GM19397 (cell line): Measurements from ENCODE around the gene MYLK.
"Not testable (repeated sequence)": the region's sequence is repeated elsewhere in the genome, so short reads cannot be mapped to it uniquely, and the experiment has no call there.

Experiments
- ATAC-seq: cut with Tn5 transposase; IDR thresholded peaks from one replicate; pipeline ENCODE4 v1.9.1; 2021; ENCODE audit warnings: mild to moderate bottlenecking, moderate library complexity; ENCODE audit not compliant: unreplicated experiment

Gene MYLK

GRCh38 chr3:123610331-123610730 lies 273.8 kb downstream of the MYLK start:
- peak; percentile 71 for ATAC-seq

DNA sequence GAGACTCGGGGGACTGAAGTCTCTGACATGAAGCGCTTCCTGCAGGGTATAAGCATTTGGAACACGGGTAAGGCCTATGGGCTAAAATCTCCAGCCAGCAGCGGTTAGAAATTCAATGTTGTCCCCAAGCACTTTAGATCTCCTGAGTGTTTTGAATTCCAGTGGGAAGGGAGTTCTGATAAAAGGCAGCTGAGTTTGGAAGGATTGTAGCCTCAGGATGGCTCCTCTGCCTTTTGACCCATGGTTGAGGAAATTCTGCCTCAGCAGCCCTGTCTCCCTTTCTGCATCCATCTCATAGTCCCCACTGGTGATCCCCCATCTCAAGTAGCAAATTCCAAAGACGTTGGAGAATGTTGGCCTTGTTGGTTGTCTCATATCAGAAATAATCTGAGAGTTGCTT lies 275.1 kb downstream of the MYLK start:
- no peak for ATAC-seq

DNA sequence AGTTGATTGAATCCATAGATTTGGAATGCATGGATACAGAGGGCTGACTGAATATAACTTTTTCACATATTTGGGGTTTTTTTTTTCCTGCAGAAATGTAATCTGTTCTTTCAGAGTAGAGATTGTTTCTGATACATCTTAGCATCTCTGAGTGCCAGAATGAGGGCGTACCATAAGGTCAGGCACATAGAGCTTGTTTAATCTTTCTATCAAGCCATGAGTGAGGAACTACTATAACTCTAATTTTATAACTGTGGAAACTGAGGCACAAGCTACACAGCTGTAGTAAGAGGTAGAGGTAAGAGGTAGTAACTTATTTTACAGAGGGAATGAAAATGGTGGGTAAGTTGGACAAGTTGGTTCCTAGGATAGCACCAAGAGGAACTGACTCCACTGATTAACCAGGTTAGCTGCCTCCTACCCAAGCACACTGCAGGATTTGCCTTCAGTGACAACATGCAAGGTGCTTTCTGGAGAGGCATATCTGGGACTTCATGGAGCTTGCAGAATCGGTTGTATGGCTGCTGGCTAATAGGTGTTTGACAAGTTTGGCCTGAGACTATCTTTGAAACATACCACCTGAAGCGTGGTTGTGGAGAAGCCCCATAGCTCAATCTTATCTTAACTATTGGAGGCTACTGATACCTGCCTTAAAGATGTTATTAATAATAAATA lies 275.7 kb downstream of the MYLK start:
- no peak for ATAC-seq

GRCh38 chr3:123606527-123606926 lies 277.6 kb downstream of the MYLK start:
- ATAC-seq: no peak

DNA sequence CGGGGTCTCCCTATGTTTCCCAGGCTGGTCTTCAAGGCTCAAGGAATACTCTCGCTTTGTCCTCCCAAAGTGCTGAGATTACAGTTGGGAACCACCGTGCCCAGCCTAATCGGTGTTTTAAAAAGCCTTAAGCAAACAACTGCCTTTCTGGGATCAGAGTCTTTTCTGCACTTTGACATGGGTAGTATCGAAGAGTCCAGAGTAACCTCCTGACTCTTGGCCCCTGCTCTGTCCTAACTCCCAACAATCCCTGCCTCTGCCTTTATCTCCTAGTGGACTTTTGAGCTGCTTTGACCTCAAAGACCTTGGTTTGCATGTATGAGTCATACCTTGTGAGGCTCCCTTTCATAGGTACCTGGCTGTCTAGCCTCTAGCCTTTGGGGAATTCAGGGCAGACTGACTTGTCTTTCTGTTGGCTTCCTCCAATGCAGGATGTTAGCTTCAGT lies 278.3 kb downstream of the MYLK start:
- ATAC-seq: peak; percentile 63

DNA sequence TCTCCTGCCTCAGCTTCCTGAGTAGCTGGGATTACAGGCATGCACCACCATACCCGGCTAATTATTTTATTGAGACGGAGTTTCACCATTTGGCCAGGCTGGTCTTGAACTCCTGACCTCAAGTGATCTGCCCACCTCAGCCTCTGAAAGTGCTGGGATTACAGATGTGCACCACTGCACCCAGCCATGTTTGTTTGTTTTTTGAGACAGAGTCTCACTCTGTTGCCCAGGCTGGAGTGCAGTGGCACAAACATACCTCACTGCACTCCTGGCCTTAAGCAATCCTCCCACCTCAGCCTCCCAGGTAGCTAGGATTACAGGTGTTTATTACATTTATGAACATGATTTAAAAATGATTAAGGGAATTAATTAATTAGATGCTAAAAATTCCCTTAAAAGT lies 281.0 kb downstream of the MYLK start:
- ATAC-seq: not testable (repeated sequence)

GRCh38 chr3:123602325-123602724 lies 281.8 kb downstream of the MYLK start:
- no peak for ATAC-seq

DNA sequence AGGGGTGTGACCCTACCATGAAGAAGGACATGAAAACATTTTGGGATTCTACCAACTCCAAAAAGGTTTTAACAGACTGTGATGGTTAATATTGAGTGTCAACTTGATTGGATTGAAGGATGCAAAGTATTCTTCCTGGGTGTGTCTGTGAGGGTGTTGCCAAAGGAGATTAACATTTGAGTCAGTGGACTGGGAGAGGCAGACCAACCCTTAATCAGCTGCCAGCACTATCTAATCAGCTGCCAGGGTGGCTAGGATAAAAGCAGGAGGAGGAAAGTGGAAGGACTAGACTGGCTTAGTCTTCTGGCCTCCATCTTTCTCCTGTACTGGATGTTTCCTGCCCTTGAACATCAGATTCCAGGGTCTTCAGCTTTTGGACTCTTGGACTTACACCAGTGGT lies 283.3 kb downstream of the MYLK start:
- not testable (repeated sequence) for ATAC-seq

- ATAC-seq: no peak
Measured at GRCh38 chr3:123597561-123597960, 286.6 kb downstream of the MYLK start.

- ATAC-seq: no peak
Measured at GRCh38 chr3:123595396-123596180, 288.5 kb downstream of the MYLK start.

DNA sequence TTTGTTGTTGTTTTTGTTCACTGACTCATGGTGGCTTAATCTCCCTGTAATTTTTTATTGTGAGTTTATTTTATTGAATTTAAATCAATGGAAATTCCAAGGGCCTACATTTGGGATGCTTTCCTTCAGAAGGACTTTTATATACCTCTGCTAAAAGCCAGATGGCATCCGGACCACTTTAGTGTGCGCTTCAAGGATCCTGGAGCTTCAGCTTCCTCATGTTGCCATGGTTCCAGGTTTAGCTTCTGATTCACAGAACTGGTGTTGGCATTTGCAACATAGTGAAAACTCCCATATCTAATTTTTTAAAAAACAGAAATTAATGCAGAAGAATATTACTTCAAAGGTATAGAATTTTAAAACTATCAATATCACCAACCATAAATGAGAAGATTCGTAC lies 290.8 kb downstream of the MYLK start:
- ATAC-seq: no peak

DNA sequence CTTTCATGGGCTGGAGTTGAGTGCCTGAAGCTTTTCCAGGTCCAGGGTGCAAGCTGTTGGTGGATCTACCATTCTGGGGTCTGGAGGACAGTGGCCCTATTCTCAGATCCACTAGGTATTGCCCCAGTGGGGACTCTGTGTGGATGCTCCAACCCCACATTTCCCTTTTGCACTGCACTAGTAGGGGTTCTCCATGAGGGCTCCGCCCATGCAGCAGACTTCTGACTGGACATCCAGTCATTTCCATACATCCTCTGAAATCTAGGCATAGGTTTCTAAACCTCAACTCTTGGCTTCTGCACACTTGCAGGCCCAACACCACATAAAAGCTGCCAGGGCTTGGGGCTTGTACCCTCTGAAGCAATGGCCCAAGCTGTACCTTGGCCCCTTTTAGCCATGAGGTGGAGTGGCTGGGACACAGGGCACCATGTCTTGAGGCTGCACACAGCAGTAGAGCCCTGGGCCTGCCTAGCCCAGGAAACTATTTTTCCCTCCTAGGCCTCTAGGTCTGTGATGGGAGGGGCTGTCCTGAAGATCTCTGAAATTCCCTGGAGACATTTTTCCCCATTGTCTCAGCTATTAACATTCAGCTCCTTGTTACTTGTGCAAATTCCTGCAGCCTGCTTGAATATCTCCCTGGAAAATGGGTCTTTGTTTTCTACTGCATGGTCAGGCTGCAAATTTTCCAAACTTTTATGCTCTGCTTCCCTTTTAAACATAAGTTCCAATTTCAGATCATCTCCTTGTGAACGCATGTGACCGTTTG lies 293.3 kb downstream of the MYLK start:
- no peak for ATAC-seq

GRCh38 chr3:123587401-123587800 lies 296.7 kb downstream of the MYLK start:
- no peak for ATAC-seq

DNA sequence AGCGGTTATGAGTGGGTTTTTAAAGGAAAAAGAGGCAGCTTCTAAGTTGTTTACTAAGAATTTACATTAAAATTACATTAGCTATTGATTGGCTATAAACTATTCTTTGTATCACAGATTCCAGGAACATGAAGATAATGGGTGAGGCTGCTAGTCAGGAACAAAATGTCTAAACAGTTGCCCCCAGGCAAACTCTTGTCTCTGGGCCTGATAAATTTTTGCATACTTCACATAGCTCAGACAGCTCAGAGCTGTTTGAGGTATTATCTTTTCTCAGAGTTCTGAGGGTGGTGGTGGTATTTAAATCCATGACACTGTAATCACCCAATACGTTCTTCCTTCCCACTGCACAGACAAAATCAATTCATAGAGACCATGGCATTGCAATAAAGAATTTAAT lies 297.2 kb downstream of the MYLK start:
- ATAC-seq: no peak

GRCh38 chr3:123586131-123586530 lies 298.0 kb downstream of the MYLK start:
- ATAC-seq: no peak

GRCh38 chr3:123584988-123585937 lies 298.9 kb downstream of the MYLK start, which contains the start of gene HACD2:
Gene HACD2 (minus strand): TSS chr3:123585053. CDS start chr3:123585027, 26 bp downstream.
- ATAC-seq: peak; percentile 87

DNA sequence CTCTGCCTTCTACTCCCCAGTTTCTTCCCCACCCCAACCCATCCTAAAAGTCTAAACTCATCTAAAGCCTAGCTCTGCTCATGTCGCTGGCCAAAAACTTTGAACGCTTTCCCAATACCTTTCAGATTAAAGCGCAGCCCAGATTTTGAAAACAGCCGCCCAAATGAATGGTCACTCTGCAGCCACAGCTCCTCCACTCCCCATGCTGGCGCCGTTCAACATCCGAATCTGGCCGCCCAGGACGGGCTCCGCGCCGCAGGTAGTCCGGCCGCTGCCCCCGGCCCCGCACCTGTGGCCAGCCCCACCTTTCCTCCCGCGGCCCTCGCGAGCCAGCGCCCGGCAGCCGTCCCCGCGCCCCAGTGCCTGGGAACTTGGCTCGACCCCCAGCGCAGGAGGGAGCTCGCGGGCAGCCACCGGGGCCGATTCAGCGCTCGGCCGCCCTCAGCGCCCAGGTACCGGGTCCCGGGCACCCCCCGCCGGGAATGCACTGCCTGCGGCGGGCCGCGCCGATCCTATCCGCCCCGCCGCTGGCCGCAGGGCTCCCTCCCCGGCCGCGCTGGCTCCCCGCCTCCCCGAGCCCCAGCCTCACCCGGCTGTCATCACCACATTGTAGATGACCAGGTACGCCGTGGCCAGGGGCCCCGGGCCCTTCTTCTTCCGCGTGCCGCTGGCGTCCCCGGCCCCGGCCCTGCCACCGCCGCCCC lies 299.7 kb downstream of the MYLK start:
- peak; percentile 35 for ATAC-seq

DNA sequence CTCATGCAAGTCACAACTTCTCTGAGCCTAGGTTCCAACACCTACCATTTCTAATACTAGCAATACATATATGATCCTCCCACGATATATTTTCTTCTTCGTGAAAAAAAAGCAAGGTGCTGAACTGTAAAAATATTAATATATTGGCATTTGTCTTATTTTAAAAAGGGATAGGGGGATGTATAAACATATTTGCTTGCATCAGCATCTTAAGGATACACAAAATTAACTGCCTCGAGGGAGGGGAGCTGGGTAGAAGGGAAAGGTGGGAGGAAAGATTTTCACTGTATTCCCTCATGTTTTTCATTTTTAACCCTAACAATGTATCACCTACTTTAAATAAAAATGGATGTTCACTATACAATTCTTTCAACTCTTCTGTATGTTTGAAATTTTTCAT lies 300.6 kb downstream of the MYLK start:
- ATAC-seq: no peak

- no peak for ATAC-seq
Measured at GRCh38 chr3:123582315-123582714, 301.8 kb downstream of the MYLK start.

DNA sequence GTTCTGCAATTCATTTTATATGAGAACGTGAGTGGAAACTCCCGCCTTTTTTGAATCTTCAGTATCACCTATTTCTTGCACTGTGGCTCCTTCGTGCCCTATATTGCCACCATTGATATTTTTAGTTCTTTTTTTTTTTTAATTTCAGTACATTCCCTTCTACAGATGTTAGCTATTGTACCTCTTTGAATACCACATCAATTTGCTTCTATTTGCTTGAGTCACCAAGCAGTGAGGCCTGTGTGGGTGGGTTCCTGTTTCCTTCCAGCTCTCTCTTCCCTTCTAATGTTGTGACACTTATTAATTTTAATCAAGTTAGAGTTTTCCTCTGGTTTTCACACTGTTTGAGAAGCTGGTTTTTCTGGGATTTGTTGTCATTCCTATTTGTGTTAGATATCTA lies 308.0 kb downstream of the MYLK start:
- no peak for ATAC-seq
